CD4-positive, alpha-beta T cell treated with Interleukin-6 at 100 ng/mL for 8 hours (primary cell): Measurements from ENCODE around the gene JAM3.
"Not testable (repeated sequence)": the region's sequence is repeated elsewhere in the genome, so short reads cannot be mapped to it uniquely, and the experiment has no call there.

Source experiments
- DNase-seq: peaks from one replicate; pipeline ENCODE4 v3.0.0-alpha.2; 2020; ENCODE audit warnings: mixed read lengths, low spot score

Gene JAM3

GRCh38 chr11:134062265-134063123, 6.4 kb upstream of the JAM3 start:
- no peak for DNase-seq

- DNase-seq: no peak
These were observed 5.8 kb upstream of the JAM3 start for GRCh38 chr11:134063124-134063495.

- DNase-seq: no peak
These were observed 4.7 kb upstream of the JAM3 start for GRCh38 chr11:134063991-134064747.

GRCh38 chr11:134065381-134065780, 3.5 kb upstream of the JAM3 start:
- DNase-seq: no peak

GRCh38 chr11:134066943-134067885, 1.7 kb upstream of the JAM3 start:
- DNase-seq: no peak

- no peak for DNase-seq
These were observed 812 bp downstream of the JAM3 start for GRCh38 chr11:134069426-134070341.

- DNase-seq: no peak
These were observed 1.5 kb downstream of the JAM3 start for GRCh38 chr11:134070342-134070845.

- DNase-seq: no peak
These were observed 2.4 kb downstream of the JAM3 start for GRCh38 chr11:134071306-134071705.

GRCh38 chr11:134071766-134072402, 3.0 kb downstream of the JAM3 start:
- no peak for DNase-seq

- DNase-seq: no peak
These were observed 4.0 kb downstream of the JAM3 start for GRCh38 chr11:134072844-134073243.

GRCh38 chr11:134074346-134074745, 5.5 kb downstream of the JAM3 start:
- no peak for DNase-seq

- DNase-seq: no peak
These were observed 5.9 kb downstream of the JAM3 start for GRCh38 chr11:134074766-134075165.

GRCh38 chr11:134079317-134079716, 10.4 kb downstream of the JAM3 start:
- DNase-seq: no peak

GRCh38 chr11:134081258-134081657, 12.4 kb downstream of the JAM3 start:
- not testable (repeated sequence) for DNase-seq

- no peak for DNase-seq
These were observed 14.1 kb downstream of the JAM3 start for GRCh38 chr11:134082990-134083389.

- no peak for DNase-seq
These were observed 17.5 kb downstream of the JAM3 start for GRCh38 chr11:134086376-134086775.

- DNase-seq: not testable (repeated sequence)
These were observed 23.1 kb downstream of the JAM3 start for GRCh38 chr11:134092006-134092405.

GRCh38 chr11:134097166-134097565, 28.3 kb downstream of the JAM3 start:
- DNase-seq: no peak

GRCh38 chr11:134098566-134099184, 29.8 kb downstream of the JAM3 start:
- no peak for DNase-seq

- DNase-seq: no peak
These were observed 31.3 kb downstream of the JAM3 start for GRCh38 chr11:134100171-134100570.
